ENCODE data around the gene TBC1D17. TPM values are rescaled to one million over a fixed set of nuclear protein-coding genes. Genes with fewer than 3 reads are reported as not detected.

The TBC1D17 gene
- total RNA-seq, 1 donor from 2014 or later = 44.6 TPM

GRCh38 chr19:49915271-49915670 lies 37.8 kb downstream of the TBC1D17 start:
- intact Hi-C loops (cut with DNase I) = no loop called here
- DNase-seq (ENCODE audit: low spot score in 2 of 2) = no peak
- Histone ChIP-seq H3K9me3 (no peaks in the 10 kb centered on the region), H3K27ac (no peak overlapping the region), H3K4me3 (no peak overlapping the region), H3K27me3 (no peaks in the 10 kb centered on the region), H3K4me1 (peaks cover 7 to 10% of the 10 kb centered on the region in 2 donors), H3K36me3 (peaks cover 5 to 39% of the 10 kb centered on the region in 2 donors)
- no peak for TF ChIP-seq CTCF (IDR thresholded peaks at IDR 0.05)

- H3K4me3 ChIP-seq = no peak overlapping the region
- peaks cover 10 to 54% of the 10 kb centered on the region in 2 donors for H3K36me3 ChIP-seq
- TF ChIP-seq CTCF (IDR thresholded peaks at IDR 0.05) = no peak
- DNase-seq (ENCODE audit: low spot score in 2 of 2) = no peak
- H3K27ac ChIP-seq = no peak overlapping the region
- intact Hi-C loops (cut with DNase I) = no loop called here
- H3K27me3 ChIP-seq = no peaks in the 10 kb centered on the region
- no peaks in the 10 kb centered on the region for H3K4me1 ChIP-seq
- H3K9me3 ChIP-seq = no peaks in the 10 kb centered on the region
Measured at GRCh38 chr19:49916839-49917733, 39.6 kb downstream of the TBC1D17 start.

DNA sequence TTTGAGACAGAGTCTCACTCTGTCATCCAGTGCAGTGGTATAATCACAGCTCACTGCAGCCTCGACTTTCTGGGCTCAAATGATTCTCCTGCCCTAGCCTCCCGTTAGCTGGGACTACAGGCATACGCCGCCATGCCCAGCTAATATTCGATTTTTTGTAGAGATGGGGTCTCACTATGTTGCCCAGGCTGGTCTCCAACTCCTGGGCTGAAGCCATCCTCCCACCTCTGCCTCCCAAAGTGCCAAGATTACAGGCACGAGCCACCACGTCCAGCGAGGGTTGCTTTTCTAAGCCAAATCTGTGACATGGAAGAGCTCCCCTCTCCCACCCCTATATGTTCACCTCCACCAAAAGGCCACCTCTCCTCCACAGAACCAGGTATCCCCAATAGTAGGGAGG lies 40.6 kb downstream of the TBC1D17 start:
- Histone ChIP-seq H3K36me3 (peaks cover 10 to 61% of the 10 kb centered on the region in 2 donors), H3K9me3 (no peaks in the 10 kb centered on the region), H3K27ac (no peak overlapping the region), H3K4me3 (no peak overlapping the region), H3K27me3 (no peaks in the 10 kb centered on the region), H3K4me1 (no peaks in the 10 kb centered on the region)
- no peak for DNase-seq (ENCODE audit: low spot score in 2 of 2)
- no peak for TF ChIP-seq CTCF (IDR thresholded peaks at IDR 0.05)
- intact Hi-C loops (cut with DNase I) = no loop called here

DNA sequence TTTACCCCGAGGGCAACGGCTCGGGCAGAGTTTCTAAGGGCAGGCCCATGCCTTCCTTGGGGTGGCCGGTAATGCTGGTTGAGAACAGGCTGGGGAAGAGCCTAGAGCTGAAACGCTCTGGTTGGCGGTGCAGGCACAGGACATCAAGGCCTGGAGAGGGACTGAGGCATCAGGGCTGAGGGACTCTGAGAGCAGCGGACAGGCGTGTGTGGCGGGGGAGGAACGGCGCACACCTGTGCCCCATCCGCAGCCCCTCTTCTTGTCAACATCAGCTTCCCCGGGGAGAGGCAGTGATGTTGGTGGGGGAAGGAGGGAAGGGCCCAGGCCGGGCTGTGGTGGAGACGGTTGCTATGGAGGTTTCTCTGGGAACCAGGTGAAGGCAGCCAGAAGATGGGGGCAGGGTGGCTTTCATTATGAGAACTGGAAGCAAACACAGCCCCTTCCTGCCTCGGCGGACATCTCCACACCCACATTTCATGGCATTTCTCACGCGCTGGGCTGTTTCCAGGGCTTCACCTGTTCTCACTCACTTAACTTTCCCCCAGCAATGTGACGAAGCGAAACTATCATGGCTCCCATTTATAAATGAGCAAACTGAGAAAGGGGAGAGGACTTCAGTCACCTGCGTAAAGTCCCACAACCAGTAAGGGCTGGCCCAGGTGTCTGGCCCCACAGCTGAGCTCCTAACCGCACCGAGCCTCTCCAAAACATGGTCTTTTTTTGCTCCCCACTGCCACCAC lies 43.3 kb downstream of the TBC1D17 start:
- peaks cover 21 to 64% of the 10 kb centered on the region in 2 donors for H3K36me3 ChIP-seq
- intact Hi-C loops (cut with DNase I) = no loop called here

More for the DNA sequence above, 43.3 kb downstream of the TBC1D17 start:
- H3K4me3 ChIP-seq = no peak overlapping the region
- no peaks in the 10 kb centered on the region for H3K4me1 ChIP-seq
- H3K9me3 ChIP-seq = no peaks in the 10 kb centered on the region
- DNase-seq (ENCODE audit: low spot score in 2 of 2) = no peak
- TF ChIP-seq CTCF (IDR thresholded peaks at IDR 0.05) = no peak
- no peaks in the 10 kb centered on the region for H3K27me3 ChIP-seq
- H3K27ac ChIP-seq = no peak overlapping the region

Measured in ascending aorta (tissue), 2 donors.